Fibroblast of mammary gland (primary cell): ENCODE results near the gene CAPRIN1.
"Not testable (repeated sequence)": the region's sequence is repeated elsewhere in the genome, so short reads cannot be mapped to it uniquely, and the experiment has no call there.

Experiments
- DNase-seq: peaks from one replicate; pipeline ENCODE4 v3.0.0-alpha.2; 2010; ENCODE audit warnings: low read depth
- H3K4me3 ChIP-seq: 2 replicates; pipeline ENCODE4 v1.5.1; 2011; ENCODE audit warnings: low read depth, mild to moderate bottlenecking, low read length, moderate library complexity; ENCODE audit not compliant: control insufficient read depth
- CTCF ChIP-seq: conservative IDR thresholded peaks from 2 replicates; pipeline ENCODE4 v1.5.1; 2011; ENCODE audit warnings: low read depth, low read length, inconsistent platforms; ENCODE audit not compliant: control insufficient read depth, insufficient read depth

Gene CAPRIN1

GRCh38 chr11:34049028-34049427, 2.5 kb upstream of the CAPRIN1 start:
- no peak for DNase-seq
- TF ChIP-seq CTCF: no peak
- H3K4me3 ChIP-seq: no peak overlapping the region

- H3K4me3 ChIP-seq: peak overlapping the region; percentile 63
- TF ChIP-seq CTCF: no peak
- peak; percentile 91 for DNase-seq
Observed at GRCh38 chr11:34050581-34051348, 766 bp upstream of the CAPRIN1 start.

GRCh38 chr11:34052036-34052607, 591 bp downstream of the CAPRIN1 start:
- no peak for TF ChIP-seq CTCF
- peak overlapping the region; percentile 89 for H3K4me3 ChIP-seq
- DNase-seq: peak; percentile 83

GRCh38 chr11:34052608-34053160, 1.2 kb downstream of the CAPRIN1 start:
- peak overlapping the region; percentile 89 for H3K4me3 ChIP-seq
- TF ChIP-seq CTCF: no peak
- DNase-seq: no peak

GRCh38 chr11:34053161-34053686, 1.7 kb downstream of the CAPRIN1 start:
- no peak for TF ChIP-seq CTCF
- peak; percentile 73 for DNase-seq
- H3K4me3 ChIP-seq: peak overlapping the region; percentile 89

- not testable (repeated sequence) for DNase-seq
- H3K4me3 ChIP-seq: peak overlapping the region; percentile 89
Observed at GRCh38 chr11:34054351-34054750, 2.8 kb downstream of the CAPRIN1 start.
